ENCODE measurements around the gene ADO. TPM values are rescaled to one million over a fixed set of nuclear protein-coding genes. Genes with fewer than 3 reads are reported as not detected.
A peak's percentile ranks its signal among the peaks of the same experiment; 100 is the strongest.

Gene ADO
- total and polyA plus RNA-seq, 2 experiments from 2014 or later, result 12.6 to 48.3 TPM

GRCh38 chr10:62813981-62814380 is 9.5 kb downstream of the ADO start (continued):
- TF ChIP-seq CTCF (conservative IDR thresholded peaks at IDR 0.05; ENCODE audit: low read depth in 2 of 2) (no peak), EZH2phosphoT487 (IDR thresholded peaks at IDR 0.05; ENCODE audit: unreplicated experiment) (no peak), ETS1 (IDR thresholded peaks at IDR 0.05) (no peak), ZNF114 (CRISPR knock-in tag; IDR thresholded peaks at IDR 0.05) (no peak), EZH2 (IDR thresholded peaks at IDR 0.05; ENCODE audit: low read depth, unreplicated experiment) (no peak)

- H3K9me3 Mint-ChIP-seq, result peaks cover 3% of the 10 kb centered on the region
- Histone ChIP-seq H3K36me3 (ENCODE audit: insufficient read depth) (no peaks in the 10 kb centered on the region), H3K27ac (ENCODE audit: low read depth) (no peak overlapping the region), H3K79me2 (replicated peaks; ENCODE audit: insufficient read depth) (peaks cover 3% of the 10 kb centered on the region; the same call in 1 of the 2 replicates), H3K4me1 (ENCODE audit: insufficient read depth) (peaks cover 7% of the 10 kb centered on the region; the same call in 1 of the 2 replicates), H2AFZ (peak overlapping the region; percentile 94), H3K9me2 (ENCODE audit: insufficient read depth) (no peaks in the 10 kb centered on the region), H3K27me3 (ENCODE audit: insufficient read depth) (peaks cover 64% of the 10 kb centered on the region), H3K4me3 (peak overlapping the region; percentile 66), H3F3A (replicated peaks; ENCODE audit: low read depth) (peaks cover 10% of the 10 kb centered on the region), H4K20me1 (replicated peaks; ENCODE audit: insufficient read depth) (no peaks in the 10 kb centered on the region), H3K4me2 (peak overlapping the region; percentile 88)
- peak overlapping the region; percentile 82 for H3K4me3 Mint-ChIP-seq
- no peak overlapping the region for H3K27ac Mint-ChIP-seq
- DNase-seq (ENCODE audit: low spot score) (peak; percentile 58), ATAC-seq (peak; percentile 0; the same call in 2 of the 3 replicates)
- H3K27me3 Mint-ChIP-seq (ENCODE audit: insufficient read depth, low read depth, poor library complexity), result peaks cover 66% of the 10 kb centered on the region
- H3K36me3 Mint-ChIP-seq (ENCODE audit: low read depth), result no peaks in the 10 kb centered on the region; the same call in 2 of the 3 replicates
- H3K4me1 Mint-ChIP-seq, result peaks cover 22% of the 10 kb centered on the region
- no peak for TF ChIP-seq STAT1 (IDR thresholded peaks at IDR 0.05; ENCODE audit: unreplicated experiment)
- no peak for TF ChIP-seq ETS1 (IDR thresholded peaks at IDR 0.05)
- TF ChIP-seq JUNB (IDR thresholded peaks at IDR 0.05; ENCODE audit: unreplicated experiment), result no peak
- no peak for TF ChIP-seq EZH2phosphoT487 (IDR thresholded peaks at IDR 0.05; ENCODE audit: unreplicated experiment)
- no peak for TF ChIP-seq ZNF114 (CRISPR knock-in tag; IDR thresholded peaks at IDR 0.05)
- TF ChIP-seq ZNF462 (CRISPR knock-in tag; IDR thresholded peaks at IDR 0.05), result no peak
- no peak for TF ChIP-seq REST (IDR thresholded peaks at IDR 0.05; ENCODE audit: unreplicated experiment)
- TF ChIP-seq NANOG (IDR thresholded peaks at IDR 0.05; ENCODE audit: borderline replicate concordance), result no peak
Observed at GRCh38 chr10:62814756-62815380, 10.3 kb downstream of the ADO start.

Measured in GM23338 (cell line).